PFSK-1 (cell line): ENCODE data around the gene CAMTA1.

Experiments
- FOXP2 ChIP-seq: optimal IDR thresholded peaks from 2 replicates; pipeline ENCODE3; 2011; ENCODE audit warnings: borderline replicate concordance, control low read depth, inconsistent platforms; ENCODE audit not compliant: insufficient read depth; ENCODE audit errors: extremely low read length, extremely low read depth
- POLR2AphosphoS5 ChIP-seq: IDR thresholded peaks from 2 replicates; pipeline ENCODE4 v1.6.1; 2012; ENCODE audit warnings: low read depth, mild to moderate bottlenecking, control low read depth, low read length, moderate library complexity
- REST ChIP-seq, 2 experiments: IDR thresholded peaks; 2 replicates each; pipeline versions ENCODE4 v1.6.1 to v1.8.0; 2011 to 2012; ENCODE audit warnings: low read depth in 2 of 2, low read length in 2 of 2, control low read depth in 1 of 2, inconsistent platforms in 1 of 2, mild to moderate bottlenecking in 1 of 2, moderate library complexity in 1 of 2; ENCODE audit not compliant: insufficient read depth in 1 of 2
- SIN3A ChIP-seq: IDR thresholded peaks from 2 replicates; pipeline ENCODE4 v1.6.1; 2012; ENCODE audit warnings: mild to moderate bottlenecking, low read length, moderate library complexity, borderline replicate concordance; ENCODE audit not compliant: insufficient read depth
- TAF1 ChIP-seq: IDR thresholded peaks from 2 replicates; pipeline ENCODE4 v1.6.1; 2012; ENCODE audit warnings: low read length, control low read depth, borderline replicate concordance; ENCODE audit not compliant: insufficient read depth

GRCh38 chr1:6825828-6826227 lies 40.6 kb downstream of the CAMTA1 start:
- TF ChIP-seq SIN3A (no peak), REST (IDR thresholded peaks at IDR 0.05; ENCODE audit: insufficient read depth in 1 of 2, low read depth in 2 of 2, low read length in 2 of 2) (no peak), POLR2AphosphoS5 (no peak), TAF1 (no peak), FOXP2 (no peak)
